HG02981 (cell line): ENCODE results near the gene NPHS2.

ENCODE experiments used
- ATAC-seq: cut with Tn5 transposase; IDR thresholded peaks from one replicate; pipeline ENCODE4 v1.9.1; 2021; ENCODE audit warnings: mild to moderate bottlenecking, moderate library complexity; ENCODE audit not compliant: unreplicated experiment

Gene NPHS2

GRCh38 chr1:179575497-179576314 is at the start of gene NPHS2:
Gene NPHS2 (minus strand): TSS chr1:179575948. CDS start chr1:179575864, 84 bp downstream.
- ATAC-seq = no peak

GRCh38 chr1:179612361-179612760 is 36.6 kb upstream of the NPHS2 start:
- ATAC-seq = no peak

GRCh38 chr1:179601093-179601492 is 25.3 kb upstream of the NPHS2 start:
- no peak for ATAC-seq

GRCh38 chr1:179599623-179600249 is 24.0 kb upstream of the NPHS2 start:
- ATAC-seq = no peak

- no peak for ATAC-seq
Observed at GRCh38 chr1:179598631-179599030, 22.9 kb upstream of the NPHS2 start.

GRCh38 chr1:179591592-179592580 is 16.1 kb upstream of the NPHS2 start, which contains the start of gene TDRD5:
Gene TDRD5 (plus strand): TSS chr1:179591832. CDS start chr1:179592616, 784 bp downstream.
- no peak for ATAC-seq

- no peak for ATAC-seq
Observed at GRCh38 chr1:179591253-179591591, 15.5 kb upstream of the NPHS2 start.

GRCh38 chr1:179590671-179591070 is 14.9 kb upstream of the NPHS2 start:
- ATAC-seq = no peak

GRCh38 chr1:179589509-179589908 is 13.8 kb upstream of the NPHS2 start:
- no peak for ATAC-seq

- ATAC-seq = no peak
Observed at GRCh38 chr1:179588425-179589024, 12.8 kb upstream of the NPHS2 start.

GRCh38 chr1:179587336-179587735 is 11.6 kb upstream of the NPHS2 start:
- ATAC-seq = no peak

- ATAC-seq = no peak
Observed at GRCh38 chr1:179586107-179586823, 10.5 kb upstream of the NPHS2 start.

GRCh38 chr1:179583771-179584320 is 8.1 kb upstream of the NPHS2 start:
- no peak for ATAC-seq

GRCh38 chr1:179576509-179576908 is 761 bp upstream of the NPHS2 start:
- ATAC-seq = no peak

- no peak for ATAC-seq
Observed at GRCh38 chr1:179558078-179558477, 17.7 kb downstream of the NPHS2 start.

- no peak for ATAC-seq
Observed at GRCh38 chr1:179554427-179554826, 21.3 kb downstream of the NPHS2 start.

- no peak for ATAC-seq
Observed at GRCh38 chr1:179550746-179551682, 24.7 kb downstream of the NPHS2 start.

- ATAC-seq = no peak
Observed at GRCh38 chr1:179549368-179549700, 26.4 kb downstream of the NPHS2 start.
